SK-N-SH (cell line): Measurements from ENCODE around the gene KIFC3. TPM values are rescaled to one million over a fixed set of nuclear protein-coding genes. Genes with fewer than 3 reads are reported as not detected.

Source experiments
- CTCF ChIA-PET: fragments of 300-600, 350-600 bp; formaldehyde crosslinking; extraction: SDS; loops from one replicate; lab custom pipeline; 2021; lab: Yijun Ruan, JAX
- POLR2A ChIA-PET: fragments of 350-600 bp; sonication (Branson Sonifier 250); formaldehyde crosslinking; extraction: SDS; loops from one replicate; lab custom pipeline; 2020; ENCODE audit warnings: antibody characterized with exemption, inconsistent platforms; lab: Yijun Ruan, JAX
- DNase-seq: peaks from one replicate; pipeline ENCODE4 v3.0.0; 2012
- H2AFZ ChIP-seq: fragments of 200-600 bp; sonication (generic); 2 replicates; pipeline ENCODE4 v1.8.1; 2016; ENCODE audit warnings: antibody characterized with exemption, mild to moderate bottlenecking, low read depth
- H3F3A ChIP-seq: fragments of 200-600 bp; sonication (generic); replicated peaks from 2 replicates; pipeline ENCODE3; 2016; ENCODE audit warnings: antibody characterized with exemption, mild to moderate bottlenecking; ENCODE audit not compliant: insufficient read depth
- H3K27ac ChIP-seq, 2 experiments: fragments of 200-500 bp in 1 of 2; fragments of 200-600 bp in 1 of 2; sonication (Bioruptor generic) in 1 of 2; sonication (generic), shearing (Covaris generic) in 1 of 2; 2 replicates each; pipeline versions ENCODE4 v1.5.1 to v1.6.1; 2014 to 2016; ENCODE audit warnings: low read depth in 2 of 2, inconsistent platforms in 1 of 2, low read length in 1 of 2, mild to moderate bottlenecking in 1 of 2, mixed read lengths in 1 of 2
- H3K27me3 ChIP-seq: fragments of 200-600 bp; sonication (generic), shearing (Covaris generic); 2 replicates; pipeline ENCODE4 v1.6.1; 2016; ENCODE audit warnings: mixed run types; ENCODE audit not compliant: insufficient read depth
- H3K36me3 ChIP-seq, 2 experiments: fragments of 200-500 bp in 1 of 2; fragments of 200-600 bp in 1 of 2; sonication (Bioruptor generic) in 1 of 2; sonication (generic) in 1 of 2; replicated peaks in 1 of 2; 2 replicates each; pipeline versions ENCODE3 to v1.5.1; 2014 to 2016; ENCODE audit warnings: low read length in 1 of 2, mild to moderate bottlenecking in 1 of 2; ENCODE audit not compliant: insufficient read depth in 2 of 2, control insufficient read depth in 1 of 2
- H3K4me1 ChIP-seq, 2 experiments: fragments of 200-500 bp in 1 of 2; fragments of 200-600 bp in 1 of 2; sonication (Bioruptor generic) in 1 of 2; sonication (generic), shearing (Covaris generic) in 1 of 2; 2 replicates each; pipeline versions ENCODE4 v1.5.1 to v1.6.1; 2014 to 2016; ENCODE audit warnings: low read depth in 1 of 2, low read length in 1 of 2, mixed run types in 1 of 2; ENCODE audit not compliant: insufficient read depth in 2 of 2, control insufficient read depth in 1 of 2
- H3K4me2 ChIP-seq: fragments of 200-600 bp; sonication (generic), shearing (Covaris generic); 2 replicates; pipeline ENCODE4 v1.6.1; 2017; ENCODE audit warnings: mixed run types
- H3K4me3 ChIP-seq, 2 experiments: fragments of 200-500 bp in 1 of 2; fragments of 200-600 bp in 1 of 2; sonication (Bioruptor generic) in 1 of 2; sonication (generic), shearing (Covaris generic) in 1 of 2; 2 replicates each; pipeline versions ENCODE4 v1.5.1 to v1.8.1; 2014 to 2016; ENCODE audit warnings: low read depth in 2 of 2, inconsistent platforms in 1 of 2, low read length in 1 of 2, mild to moderate bottlenecking in 1 of 2, mixed read lengths in 1 of 2, moderate library complexity in 1 of 2
- H3K79me2 ChIP-seq: fragments of 200-600 bp; sonication (generic); 2 replicates; pipeline ENCODE4 v1.8.1; 2017; ENCODE audit warnings: mild to moderate bottlenecking; ENCODE audit not compliant: insufficient read depth
- H3K9ac ChIP-seq: fragments of 200-600 bp; sonication (generic); 2 replicates; pipeline ENCODE4 v1.6.1; 2017; ENCODE audit warnings: mixed run types
- H3K9me2 ChIP-seq: fragments of 200-600 bp; sonication (generic); 2 replicates; pipeline ENCODE4 v1.6.1; 2017; ENCODE audit warnings: mixed run types
- H3K9me3 ChIP-seq: fragments of 200-600 bp; sonication (generic); 2 replicates; pipeline ENCODE4 v1.6.1; 2017; ENCODE audit warnings: mixed run types, mild to moderate bottlenecking, moderate library complexity
- H4K20me1 ChIP-seq: fragments of 200-600 bp; sonication (generic); 2 replicates; pipeline ENCODE4 v1.6.1; 2017; ENCODE audit warnings: mild to moderate bottlenecking, mixed run types; ENCODE audit not compliant: insufficient read depth
- CHD2 ChIP-seq: fragments of 150-350 bp; IDR thresholded peaks from 2 replicates; pipeline ENCODE4 v1.6.1; 2018; ENCODE audit warnings: low read length; ENCODE audit not compliant: partially characterized antibody
- ELF1 ChIP-seq: IDR thresholded peaks from 2 replicates; pipeline ENCODE4 v1.4.0; 2012
- EZH2phosphoT487 ChIP-seq: fragments of 200-600 bp; sonication (generic); IDR thresholded peaks from 2 replicates; pipeline ENCODE4 v1.6.1; 2017; ENCODE audit warnings: low read depth, mixed run types, mild to moderate bottlenecking, antibody characterized with exemption, moderate library complexity, borderline replicate concordance
- FOXM1 ChIP-seq: IDR thresholded peaks from 2 replicates; pipeline ENCODE4 v1.4.0; 2012; ENCODE audit warnings: low read depth, mild to moderate bottlenecking
- GATA2 ChIP-seq: sonication (generic); formaldehyde crosslinking; IDR thresholded peaks from 2 replicates; pipeline ENCODE4 v1.5.0; 2020; ENCODE audit warnings: mild to moderate bottlenecking, missing genetic modification reagents
- IRF3 ChIP-seq: fragments of 150-350 bp; IDR thresholded peaks from 2 replicates; pipeline ENCODE4 v1.6.1; 2016; ENCODE audit warnings: mild to moderate bottlenecking, low read depth, low read length
- JUND ChIP-seq: IDR thresholded peaks from 2 replicates; pipeline ENCODE4 v1.4.0; 2012
- MAX ChIP-seq: IDR thresholded peaks from 2 replicates; pipeline ENCODE4 v1.4.0; 2012; ENCODE audit warnings: low read depth
- MXI1 ChIP-seq: IDR thresholded peaks from 2 replicates; pipeline ENCODE4 v1.6.1; 2012; ENCODE audit warnings: mild to moderate bottlenecking, low read depth, low read length, improper control_type of control experiment
- NFIC ChIP-seq: IDR thresholded peaks from 2 replicates; pipeline ENCODE4 v1.4.0; 2012; ENCODE audit warnings: borderline replicate concordance
- NRF1 ChIP-seq: IDR thresholded peaks from 2 replicates; pipeline ENCODE4 v1.6.1; 2012; ENCODE audit warnings: low read depth, mild to moderate bottlenecking, low read length
- PBX3 ChIP-seq: IDR thresholded peaks from 2 replicates; pipeline ENCODE4; 2012
- RCOR1 ChIP-seq: fragments of 150-350 bp; IDR thresholded peaks from 2 replicates; pipeline ENCODE4 v1.6.1; 2017; ENCODE audit warnings: antibody characterized with exemption, low read length
- SIN3A ChIP-seq: IDR thresholded peaks from 2 replicates; pipeline ENCODE4 v1.6.1; 2012; ENCODE audit warnings: low read depth, mild to moderate bottlenecking, low read length, moderate library complexity, borderline replicate concordance
- SMC3 ChIP-seq: IDR thresholded peaks from 2 replicates; pipeline ENCODE4 v1.6.1; 2012; ENCODE audit warnings: low read depth, low read length, improper control_type of control experiment
- TAF1 ChIP-seq: IDR thresholded peaks from 2 replicates; pipeline ENCODE4 v1.6.1; 2012; ENCODE audit warnings: low read depth, mild to moderate bottlenecking, low read length, moderate library complexity, borderline replicate concordance
- USF1 ChIP-seq: IDR thresholded peaks from 2 replicates; pipeline ENCODE4 v1.4.0; 2012; ENCODE audit warnings: low read depth, borderline replicate concordance
- YY1 ChIP-seq: IDR thresholded peaks from 2 replicates; pipeline ENCODE4 v1.4.0; 2012; ENCODE audit warnings: low read depth, mild to moderate bottlenecking
- ZBTB33 ChIP-seq: IDR thresholded peaks from 2 replicates; pipeline ENCODE4 v1.4.0; 2012; ENCODE audit warnings: low read depth, borderline replicate concordance
- WGBS: methylation state at CpG from one replicate; pipeline ENCODE4 v1.1.6; 2017; ENCODE audit warnings: low lambda C conversion rate; 5-methylcytosine and 5-hydroxymethylcytosine counted together
- polyA plus RNA-seq, 3 experiments: library from polyadenylated mRNA; depleted of rRNA; stranded (reverse); fragments of >200 nt; gene quantifications; 2 replicates each; pipeline ENCODE4 v1.2.3, GENCODE V29; 2012

Gene KIFC3
- polyA plus RNA-seq, 1 of the 3 experiments (the other 2 are of a cell fraction) = 65.4 TPM

GRCh38 chr16:57762365-57763040, 39.8 kb downstream of the KIFC3 start:
- peaks cover 17 to 40% of the 10 kb centered on the region in 2 experiments for H3K36me3 ChIP-seq
- H2AFZ ChIP-seq = no peak overlapping the region
- H3K79me2 ChIP-seq = no peaks in the 10 kb centered on the region
- H3K9me3 ChIP-seq = no peaks in the 10 kb centered on the region
- 90% methylated on average over 12 of the region's 15 CpGs for WGBS
- POLR2A ChIA-PET = interaction anchor here (1.2 kb wide), 1 partner anchor 11 kb away, joined by 3 read pairs; no protein-coding TSS in a partner anchor
- H3K27ac ChIP-seq = no peak overlapping the region
- DNase-seq = no peak
- CTCF ChIA-PET = interaction anchor here (0.7 to 1.3 kb wide), 3 partner anchors 41 to 238 kb away, joined by 3 to 4 read pairs (median 3); partner anchors contain the start of gene ZNF319
- peaks cover 4 to 16% of the 10 kb centered on the region in 2 experiments; a peak in 3 of 4 replicates for H3K4me1 ChIP-seq
- no peak overlapping the region for H3K4me3 ChIP-seq
- H3K9ac ChIP-seq = no peak overlapping the region
- H3K9me2 ChIP-seq = no peaks in the 10 kb centered on the region
- TF ChIP-seq MAX (no peak), ELF1 (no peak), CHD2 (no peak), GATA2 (CRISPR knock-in tag) (no peak), RCOR1 (no peak), EZH2phosphoT487 (no peak), NFIC (no peak), FOXM1 (no peak), YY1 (no peak), USF1 (no peak), JUND (no peak)
- H3K27me3 ChIP-seq = no peaks in the 10 kb centered on the region
- H3K4me2 ChIP-seq = no peak overlapping the region
- peaks cover 16% of the 10 kb centered on the region for H3F3A ChIP-seq
- H4K20me1 ChIP-seq = no peaks in the 10 kb centered on the region

- Histone ChIP-seq H3K4me3 (no peak overlapping the region), H4K20me1 (0 out of 2 replicates have a peak, but pooled peaks cover under 1% of the 10 kb centered on the region), H3K9me2 (no peaks in the 10 kb centered on the region), H3K79me2 (no peaks in the 10 kb centered on the region), H3K9me3 (no peaks in the 10 kb centered on the region), H3K27me3 (no peaks in the 10 kb centered on the region), H3K9ac (no peak overlapping the region), H3F3A (peaks cover 19% of the 10 kb centered on the region), H3K27ac (no peak overlapping the region), H2AFZ (no peak overlapping the region), H3K36me3 (peaks cover 17 to 40% of the 10 kb centered on the region in 2 experiments), H3K4me2 (no peak overlapping the region), H3K4me1 (peaks cover 4 to 16% of the 10 kb centered on the region in 2 experiments; a peak in 3 of 4 replicates)
- CTCF ChIA-PET = interaction anchor here (0.8 to 1.3 kb wide), 2 partner anchors 186 to 238 kb away, joined by 3 to 4 read pairs; partner anchors contain the start of gene ZNF319
- no peak for DNase-seq
- POLR2A ChIA-PET = interaction anchor here (1.2 kb wide), 2 partner anchors 11 to 27 kb away, joined by 3 to 4 read pairs; partner anchors contain the start of gene KATNB1
- TF ChIP-seq MXI1 (no peak), NRF1 (no peak), SIN3A (no peak), FOXM1 (no peak), IRF3 (no peak), NFIC (no peak), TAF1 (no peak), EZH2phosphoT487 (no peak), PBX3 (no peak), RCOR1 (no peak), ZBTB33 (no peak), SMC3 (no peak)
- 100% methylated on average over 4 of the region's 12 CpGs for WGBS
These were observed 40.3 kb downstream of the KIFC3 start for GRCh38 chr16:57761957-57762356.
